GM23248 (cell line): ENCODE data around the gene SLC17A1. TPM values are rescaled to one million over a fixed set of nuclear protein-coding genes. Genes with fewer than 3 reads are reported as not detected.

ENCODE experiments used
- DNase-seq: peaks from one replicate; pipeline ENCODE4 v3.0.0-alpha.2; 2015
- H2AFZ ChIP-seq: fragments of 200-600 bp; sonication (generic); 2 replicates; pipeline ENCODE4 v1.6.1; 2016; ENCODE audit warnings: antibody characterized with exemption
- H3F3A ChIP-seq: fragments of 200-600 bp; sonication (generic); 2 replicates; pipeline ENCODE4 v1.6.1; 2016; ENCODE audit warnings: mild to moderate bottlenecking, antibody characterized with exemption, mixed run types; ENCODE audit not compliant: insufficient read depth
- H3K27ac ChIP-seq: fragments of 200-600 bp; sonication (generic); 2 replicates; pipeline ENCODE4 v1.5.1; 2016; ENCODE audit warnings: mild to moderate bottlenecking
- H3K27me3 ChIP-seq: fragments of 200-600 bp; sonication (generic); replicated peaks from 2 replicates; pipeline ENCODE4 v1.6.1; 2016; ENCODE audit warnings: mild to moderate bottlenecking; ENCODE audit not compliant: insufficient read depth
- H3K36me3 ChIP-seq: fragments of 200-600 bp; sonication (generic); 2 replicates; pipeline ENCODE4 v1.6.1; 2016; ENCODE audit warnings: low read depth, mild to moderate bottlenecking
- H3K4me1 ChIP-seq: fragments of 200-600 bp; sonication (generic); 2 replicates; pipeline ENCODE4 v1.6.1; 2016; ENCODE audit warnings: mild to moderate bottlenecking; ENCODE audit not compliant: insufficient read depth
- H3K4me2 ChIP-seq: fragments of 200-600 bp; sonication (generic); one replicate; pipeline ENCODE4 v1.6.1; 2016; ENCODE audit warnings: mild to moderate bottlenecking; ENCODE audit not compliant: unreplicated experiment
- H3K4me3 ChIP-seq: fragments of 200-600 bp; sonication (generic); 2 replicates; pipeline ENCODE4 v1.5.1; 2016; ENCODE audit warnings: mild to moderate bottlenecking
- H3K79me2 ChIP-seq: fragments of 200-600 bp; sonication (generic); 2 replicates; pipeline ENCODE4 v1.6.1; 2016; ENCODE audit warnings: mild to moderate bottlenecking; ENCODE audit not compliant: insufficient read depth
- H3K9ac ChIP-seq: fragments of 200-600 bp; sonication (generic); 2 replicates; pipeline ENCODE4 v1.6.1; 2016; ENCODE audit warnings: mild to moderate bottlenecking
- H3K9me2 ChIP-seq: fragments of 200-600 bp; sonication (generic); 2 replicates; pipeline ENCODE4 v1.6.1; 2016; ENCODE audit warnings: mixed run types, mild to moderate bottlenecking, moderate library complexity; ENCODE audit not compliant: insufficient read depth
- H3K9me3 ChIP-seq: fragments of 200-600 bp; sonication (generic); one replicate; pipeline ENCODE4 v1.6.1; 2017; ENCODE audit warnings: low read depth
- H4K20me1 ChIP-seq: fragments of 200-600 bp; sonication (generic); 2 replicates; pipeline ENCODE4 v1.6.0; 2016; ENCODE audit not compliant: insufficient read depth
- EZH2 ChIP-seq: fragments of 200-600 bp; sonication (generic); IDR thresholded peaks from 2 replicates; pipeline ENCODE4 v1.6.1; 2018; ENCODE audit warnings: antibody characterized with exemption, mild to moderate bottlenecking; ENCODE audit not compliant: insufficient read depth, poor library complexity, severe bottlenecking
- EZH2phosphoT487 ChIP-seq: fragments of 200-600 bp; sonication (generic); IDR thresholded peaks from 2 replicates; pipeline ENCODE4 v1.6.1; 2018; ENCODE audit warnings: antibody characterized with exemption, moderate library complexity, mild to moderate bottlenecking, low read depth; ENCODE audit not compliant: insufficient read depth
- WGBS, 2 experiments: methylation state at CpG; one replicate each; pipeline ENCODE4 v1.1.6; 2015 to 2017; ENCODE audit warnings: low lambda C conversion rate in 2 of 2, low coverage in 1 of 2; ENCODE audit errors: missing lambda C conversion rate in 2 of 2; 5-methylcytosine and 5-hydroxymethylcytosine counted together
- in situ Hi-C: fragments of 300-500 bp; cut with MboI; formaldehyde crosslinking; loops from 2 replicates; pipeline ENCODE4 v1.15.0; 2020
- polyA plus RNA-seq: library from polyadenylated mRNA; unstranded; fragments of >200 nt; fragmentation: Nextera tagmentation; extraction: Ambion mirVana; gene quantifications from 2 replicates; pipeline ENCODE4 v1.2.1, GENCODE V29; 2016
- total RNA-seq: library from RNA; depleted of rRNA; stranded (reverse); fragments of >200 nt; shearing (Covaris generic); gene quantifications from 2 replicates; pipeline ENCODE4 v1.2.3, GENCODE V29; 2014

SLC17A1 gene
- total and polyA plus RNA-seq, 2 experiments from 2014 or later = not detected

DNA sequence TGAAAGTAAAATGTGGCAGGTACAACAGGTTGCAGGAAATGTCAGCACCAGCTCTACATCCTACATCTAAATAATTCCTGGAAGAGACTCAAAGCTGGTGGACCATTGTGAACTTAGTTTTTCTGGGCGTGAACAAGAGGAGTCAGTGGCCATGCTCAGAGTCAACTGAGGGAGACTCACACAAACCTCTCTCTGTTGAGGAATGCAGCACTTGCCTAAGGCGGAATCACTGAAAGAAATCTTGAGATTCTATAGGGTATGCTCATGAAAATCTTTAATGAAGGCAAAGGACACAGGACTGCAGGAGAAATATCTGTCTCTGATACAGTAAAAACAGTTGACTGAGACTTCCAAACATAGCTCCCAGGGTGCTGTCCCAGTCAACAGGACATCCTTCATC lies 54.8 kb downstream of the SLC17A1 start:
- H3K9me2 ChIP-seq = no peaks in the 10 kb centered on the region
- in situ Hi-C loops = no loop called here

GRCh38 chr6:25774120-25774715 lies 57.6 kb downstream of the SLC17A1 start:
- no peak overlapping the region for H3K9ac ChIP-seq
- H3K27me3 ChIP-seq = no peaks in the 10 kb centered on the region
- DNase-seq = no peak
- no peak overlapping the region for H3K4me3 ChIP-seq
- no peaks in the 10 kb centered on the region for H3K36me3 ChIP-seq
- H3K9me2 ChIP-seq = no peaks in the 10 kb centered on the region
- H4K20me1 ChIP-seq = no peaks in the 10 kb centered on the region
- no peak overlapping the region for H2AFZ ChIP-seq
- H3K79me2 ChIP-seq = no peaks in the 10 kb centered on the region
- in situ Hi-C loops = no loop called here
- no peaks in the 10 kb centered on the region for H3K9me3 ChIP-seq
- no peak overlapping the region for H3K4me2 ChIP-seq
- 20 to 27% methylated on average over 2 of the region's 2 CpGs for WGBS, 2 experiments
- no peaks in the 10 kb centered on the region for H3K4me1 ChIP-seq
- H3K27ac ChIP-seq = no peak overlapping the region
- no peaks in the 10 kb centered on the region for H3F3A ChIP-seq
- no peak for TF ChIP-seq EZH2
- no peak for TF ChIP-seq EZH2phosphoT487

More for the DNA sequence above, 54.8 kb downstream of the SLC17A1 start:
- H2AFZ ChIP-seq = no peak overlapping the region
- WGBS, 2 experiments = 55 to 56% methylated on average over 2 of the region's 2 CpGs
- TF ChIP-seq EZH2 (no peak), EZH2phosphoT487 (no peak)
- no peak overlapping the region for H3K27ac ChIP-seq
- no peaks in the 10 kb centered on the region for H3K36me3 ChIP-seq
- H3K27me3 ChIP-seq = no peaks in the 10 kb centered on the region
- no peaks in the 10 kb centered on the region for H3K79me2 ChIP-seq
- DNase-seq = no peak
- H4K20me1 ChIP-seq = no peaks in the 10 kb centered on the region
- no peaks in the 10 kb centered on the region for H3K4me1 ChIP-seq
- no peak overlapping the region for H3K9ac ChIP-seq
- H3K4me2 ChIP-seq = no peak overlapping the region
- no peaks in the 10 kb centered on the region for H3F3A ChIP-seq
- no peak overlapping the region for H3K4me3 ChIP-seq
- H3K9me3 ChIP-seq = no peaks in the 10 kb centered on the region

DNA sequence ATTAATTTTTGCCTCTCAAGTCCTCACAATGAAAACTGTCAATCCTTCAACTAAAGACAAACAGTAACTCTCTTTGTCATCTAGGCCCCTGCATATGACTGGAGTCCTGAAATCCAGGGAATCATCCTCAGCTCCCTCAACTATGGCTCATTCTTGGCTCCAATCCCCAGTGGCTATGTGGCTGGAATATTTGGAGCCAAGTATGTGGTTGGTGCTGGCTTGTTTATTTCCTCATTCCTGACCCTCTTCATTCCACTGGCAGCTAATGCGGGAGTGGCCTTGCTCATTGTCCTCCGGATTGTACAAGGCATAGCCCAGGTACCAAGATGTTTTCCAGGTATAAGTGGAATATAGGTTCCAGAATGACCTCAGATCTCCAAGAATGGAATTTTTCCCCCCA lies 61.9 kb downstream of the SLC17A1 start:
- Histone ChIP-seq H2AFZ (no peak overlapping the region), H3K9ac (no peak overlapping the region), H3K9me3 (no peaks in the 10 kb centered on the region), H3K36me3 (no peaks in the 10 kb centered on the region), H3K27me3 (no peaks in the 10 kb centered on the region), H3K4me1 (no peaks in the 10 kb centered on the region), H3K9me2 (no peaks in the 10 kb centered on the region), H4K20me1 (no peaks in the 10 kb centered on the region), H3K4me2 (no peak overlapping the region), H3F3A (no peaks in the 10 kb centered on the region), H3K4me3 (no peak overlapping the region), H3K79me2 (no peaks in the 10 kb centered on the region), H3K27ac (no peak overlapping the region)
- WGBS, 2 experiments = 56 to 57% methylated on average over 2 of the region's 2 CpGs
- TF ChIP-seq EZH2 (no peak), EZH2phosphoT487 (no peak)
- DNase-seq = peak; percentile 26
- in situ Hi-C loops = no loop called here

GRCh38 chr6:25768566-25768965 lies 63.3 kb downstream of the SLC17A1 start:
- no peaks in the 10 kb centered on the region for H4K20me1 ChIP-seq
- no peak overlapping the region for H3K4me2 ChIP-seq
- H3K4me1 ChIP-seq = no peaks in the 10 kb centered on the region
- no peak overlapping the region for H3K4me3 ChIP-seq
- no peak for DNase-seq
- H3K27ac ChIP-seq = no peak overlapping the region
- H3K79me2 ChIP-seq = no peaks in the 10 kb centered on the region
- no peaks in the 10 kb centered on the region for H3F3A ChIP-seq
- in situ Hi-C loops = no loop called here
- no peaks in the 10 kb centered on the region for H3K9me3 ChIP-seq
- WGBS, 2 experiments = 20 to 33% methylated on average over 1 of the region's 1 CpG
- H3K36me3 ChIP-seq = no peaks in the 10 kb centered on the region
- no peaks in the 10 kb centered on the region for H3K9me2 ChIP-seq
- no peaks in the 10 kb centered on the region for H3K27me3 ChIP-seq
- H3K9ac ChIP-seq = no peak overlapping the region
- TF ChIP-seq EZH2 = no peak
- TF ChIP-seq EZH2phosphoT487 = no peak
- no peak overlapping the region for H2AFZ ChIP-seq

DNA sequence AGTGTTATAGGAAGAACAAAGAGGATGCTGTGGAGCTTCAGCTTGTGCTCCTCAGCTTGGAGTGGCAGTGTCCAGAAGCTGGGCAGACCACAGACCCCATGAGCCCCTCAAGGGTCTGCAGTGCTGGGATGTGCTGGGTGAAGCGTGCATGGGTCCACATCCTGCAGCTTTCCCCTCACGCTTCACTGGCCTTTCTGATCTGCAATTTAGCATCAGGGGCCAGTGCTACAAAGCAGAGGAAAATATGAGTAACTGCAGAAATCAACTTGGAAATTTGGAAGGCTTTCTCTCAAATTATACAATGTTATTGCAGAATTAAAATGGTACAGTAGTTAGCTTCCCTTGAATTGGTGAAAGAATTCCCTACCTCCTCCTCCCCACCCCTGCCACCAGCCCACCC lies 67.2 kb downstream of the SLC17A1 start:
- in situ Hi-C loops = no loop called here
- no peak overlapping the region for H3K4me2 ChIP-seq

More for the DNA sequence above, 67.2 kb downstream of the SLC17A1 start:
- H3K79me2 ChIP-seq = no peaks in the 10 kb centered on the region
- DNase-seq = no peak
- H3K27me3 ChIP-seq = no peaks in the 10 kb centered on the region
- WGBS, 2 experiments = 38 to 51% methylated on average over 2 of the region's 2 CpGs
- no peak overlapping the region for H3K9ac ChIP-seq
- no peak overlapping the region for H3K27ac ChIP-seq
- no peaks in the 10 kb centered on the region for H3K9me3 ChIP-seq
- no peaks in the 10 kb centered on the region for H3K4me1 ChIP-seq
- no peaks in the 10 kb centered on the region for H4K20me1 ChIP-seq
- no peaks in the 10 kb centered on the region for H3K36me3 ChIP-seq
- no peak for TF ChIP-seq EZH2
- H3F3A ChIP-seq = no peaks in the 10 kb centered on the region
- no peaks in the 10 kb centered on the region for H3K9me2 ChIP-seq
- no peak overlapping the region for H3K4me3 ChIP-seq
- no peak overlapping the region for H2AFZ ChIP-seq
